HepG2 (cell line): Measurements from ENCODE around the gene CMTM5. TPM values are rescaled to one million over a fixed set of nuclear protein-coding genes. Genes with fewer than 3 reads are reported as not detected.
A peak's percentile ranks its signal among the peaks of the same experiment; 100 is the strongest.

Experiments
- CCAR2 ChIP-seq: fragments of 200-400 bp; formaldehyde crosslinking; optimal IDR thresholded peaks from 2 replicates; pipeline ENCODE3; 2018; ENCODE audit warnings: low read depth, mild to moderate bottlenecking, low read length, moderate library complexity
- HMG20A ChIP-seq: IDR thresholded peaks from 2 replicates; pipeline ENCODE4 v1.6.1; 2016; ENCODE audit warnings: borderline replicate concordance
- MYNN ChIP-seq: sonication (generic); formaldehyde crosslinking; IDR thresholded peaks from 2 replicates; pipeline ENCODE4 v1.4.0; 2020; ENCODE audit warnings: mild to moderate bottlenecking, low read depth, missing genetic modification reagents
- NPAS2 ChIP-seq: sonication (generic); formaldehyde crosslinking; IDR thresholded peaks from 2 replicates; pipeline ENCODE4 v1.8.0; 2022; ENCODE audit warnings: mild to moderate bottlenecking, missing genetic modification reagents, borderline replicate concordance
- ZNF24 ChIP-seq: fragments of 450-650 bp; IDR thresholded peaks from 2 replicates; pipeline ENCODE4 v1.6.1; 2017; ENCODE audit warnings: antibody characterized with exemption, mild to moderate bottlenecking
- ZNF333 ChIP-seq: sonication (generic); formaldehyde crosslinking; IDR thresholded peaks from 2 replicates; pipeline ENCODE4 v1.4.0; 2020; ENCODE audit warnings: mild to moderate bottlenecking, missing genetic modification reagents, borderline replicate concordance
- polyA plus RNA-seq, 8 experiments: library from polyadenylated mRNA; depleted of rRNA in 3 of 8; stranded (reverse) in 7 of 8; unstranded in 1 of 8; fragments of >200 nt; fragmentation: Illumina TruSeq in 4 of 8; extraction: Trizol in 4 of 8; gene quantifications; 2 replicates each; pipeline versions ENCODE4 v1.2.1 to v1.2.3, GENCODE V29; 2011 to 2016; ENCODE audit warnings: low read depth in 4 of 8, missing spikeins in 1 of 8, mixed read lengths in 1 of 8; ENCODE audit not compliant: insufficient read depth in 1 of 8
- total RNA-seq, 5 experiments: library from RNA; depleted of rRNA; stranded (reverse); fragments of >200 nt; fragmentation: Illumina TruSeq; extraction: Trizol; gene quantifications; 2 replicates each; pipeline ENCODE4 v1.2.3, GENCODE V29; 2016; ENCODE audit warnings: low read depth in 1 of 5
- TF ChIP-seq, protein P1 (sequence below): sonication (generic); formaldehyde crosslinking; IDR thresholded peaks from 2 replicates; pipeline ENCODE4 v1.4.0; 2020; ENCODE audit warnings: missing genetic modification reagents
- TF ChIP-seq, protein P2 (sequence below): sonication (generic); formaldehyde crosslinking; IDR thresholded peaks from 2 replicates; pipeline ENCODE4 v1.4.0; 2020; ENCODE audit warnings: missing genetic modification reagents, borderline replicate concordance
- TF ChIP-seq, protein P3 (sequence below): sonication (generic); formaldehyde crosslinking; IDR thresholded peaks from 2 replicates; pipeline ENCODE4 v1.5.0; 2020; ENCODE audit warnings: missing genetic modification reagents
- TF ChIP-seq, protein P4 (sequence below): sonication (generic); formaldehyde crosslinking; IDR thresholded peaks from 2 replicates; pipeline ENCODE4 v1.5.1; 2020; ENCODE audit warnings: missing genetic modification reagents, mild to moderate bottlenecking, borderline replicate concordance
- TF ChIP-seq, protein P5 (sequence below): sonication (generic); formaldehyde crosslinking; IDR thresholded peaks from 2 replicates; pipeline ENCODE4 v1.8.1; 2022; ENCODE audit warnings: mild to moderate bottlenecking, missing genetic modification reagents
- TF ChIP-seq, protein P6 (sequence below): sonication (generic); formaldehyde crosslinking; IDR thresholded peaks from 2 replicates; pipeline ENCODE4; 2020; ENCODE audit warnings: missing genetic modification reagents, mild to moderate bottlenecking, borderline replicate concordance

CMTM5 gene
- total and polyA plus RNA-seq, 2 of the 13 experiments (the other 11 are each of a cell fraction or from before 2014, with no cell fraction given): not detected

DNA sequence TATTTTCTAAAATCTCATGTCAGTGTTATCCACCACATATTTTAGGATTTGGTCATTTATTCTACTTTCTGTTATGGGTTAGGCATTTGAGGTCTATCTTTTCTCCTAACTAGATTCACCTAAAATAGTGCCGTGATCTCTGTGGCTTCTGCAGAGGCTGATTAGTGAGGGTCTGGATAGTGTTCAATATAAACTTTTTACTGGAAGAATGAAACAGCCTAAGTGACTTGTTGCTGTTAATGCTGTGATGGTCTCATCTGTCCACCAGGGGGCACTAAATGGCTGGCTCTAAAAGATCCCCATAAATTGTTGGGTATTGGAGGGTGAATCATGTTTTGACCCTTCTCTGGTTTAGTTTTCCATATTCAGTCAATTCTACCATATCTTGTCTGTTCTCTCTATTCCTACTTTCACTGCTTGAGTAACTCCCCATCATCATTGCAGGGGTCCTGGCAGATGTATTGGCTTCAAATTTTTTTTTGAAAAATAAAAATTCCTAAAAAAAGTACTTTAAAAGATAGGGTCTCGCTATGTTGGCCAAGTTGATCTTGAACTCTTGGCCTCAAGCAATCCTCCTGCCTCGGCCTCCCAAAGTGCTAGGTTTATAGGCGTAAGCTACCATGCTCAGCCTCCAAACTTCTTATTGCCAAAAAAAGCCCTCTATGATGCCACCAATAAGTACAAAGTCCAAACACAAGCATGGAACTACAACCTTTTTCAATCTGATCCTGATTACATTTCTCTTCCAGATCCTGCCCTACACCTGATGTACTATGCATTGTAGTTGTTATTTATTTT lies 48.7 kb upstream of the CMTM5 start (continued):
- TF ChIP-seq, protein P1, sequence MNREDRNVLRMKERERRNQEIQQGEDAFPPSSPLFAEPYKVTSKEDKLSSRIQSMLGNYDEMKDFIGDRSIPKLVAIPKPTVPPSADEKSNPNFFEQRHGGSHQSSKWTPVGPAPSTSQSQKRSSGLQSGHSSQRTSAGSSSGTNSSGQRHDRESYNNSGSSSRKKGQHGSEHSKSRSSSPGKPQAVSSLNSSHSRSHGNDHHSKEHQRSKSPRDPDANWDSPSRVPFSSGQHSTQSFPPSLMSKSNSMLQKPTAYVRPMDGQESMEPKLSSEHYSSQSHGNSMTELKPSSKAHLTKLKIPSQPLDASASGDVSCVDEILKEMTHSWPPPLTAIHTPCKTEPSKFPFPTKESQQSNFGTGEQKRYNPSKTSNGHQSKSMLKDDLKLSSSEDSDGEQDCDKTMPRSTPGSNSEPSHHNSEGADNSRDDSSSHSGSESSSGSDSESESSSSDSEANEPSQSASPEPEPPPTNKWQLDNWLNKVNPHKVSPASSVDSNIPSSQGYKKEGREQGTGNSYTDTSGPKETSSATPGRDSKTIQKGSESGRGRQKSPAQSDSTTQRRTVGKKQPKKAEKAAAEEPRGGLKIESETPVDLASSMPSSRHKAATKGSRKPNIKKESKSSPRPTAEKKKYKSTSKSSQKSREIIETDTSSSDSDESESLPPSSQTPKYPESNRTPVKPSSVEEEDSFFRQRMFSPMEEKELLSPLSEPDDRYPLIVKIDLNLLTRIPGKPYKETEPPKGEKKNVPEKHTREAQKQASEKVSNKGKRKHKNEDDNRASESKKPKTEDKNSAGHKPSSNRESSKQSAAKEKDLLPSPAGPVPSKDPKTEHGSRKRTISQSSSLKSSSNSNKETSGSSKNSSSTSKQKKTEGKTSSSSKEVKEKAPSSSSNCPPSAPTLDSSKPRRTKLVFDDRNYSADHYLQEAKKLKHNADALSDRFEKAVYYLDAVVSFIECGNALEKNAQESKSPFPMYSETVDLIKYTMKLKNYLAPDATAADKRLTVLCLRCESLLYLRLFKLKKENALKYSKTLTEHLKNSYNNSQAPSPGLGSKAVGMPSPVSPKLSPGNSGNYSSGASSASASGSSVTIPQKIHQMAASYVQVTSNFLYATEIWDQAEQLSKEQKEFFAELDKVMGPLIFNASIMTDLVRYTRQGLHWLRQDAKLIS: no peak; the same call in 1 of the 2 replicates
- TF ChIP-seq ZNF333 (CRISPR knock-in tag) (no peak), ZNF24 (peak; percentile 31; the same call in 1 of the 2 replicates), MYNN (CRISPR knock-in tag) (no peak), HMG20A (CRISPR knock-in tag) (0 out of 2 replicates have a peak, but pooled peaks have one; percentile 12), CCAR2 (no peak), NPAS2 (CRISPR knock-in tag) (no peak)
- TF ChIP-seq, protein P2, sequence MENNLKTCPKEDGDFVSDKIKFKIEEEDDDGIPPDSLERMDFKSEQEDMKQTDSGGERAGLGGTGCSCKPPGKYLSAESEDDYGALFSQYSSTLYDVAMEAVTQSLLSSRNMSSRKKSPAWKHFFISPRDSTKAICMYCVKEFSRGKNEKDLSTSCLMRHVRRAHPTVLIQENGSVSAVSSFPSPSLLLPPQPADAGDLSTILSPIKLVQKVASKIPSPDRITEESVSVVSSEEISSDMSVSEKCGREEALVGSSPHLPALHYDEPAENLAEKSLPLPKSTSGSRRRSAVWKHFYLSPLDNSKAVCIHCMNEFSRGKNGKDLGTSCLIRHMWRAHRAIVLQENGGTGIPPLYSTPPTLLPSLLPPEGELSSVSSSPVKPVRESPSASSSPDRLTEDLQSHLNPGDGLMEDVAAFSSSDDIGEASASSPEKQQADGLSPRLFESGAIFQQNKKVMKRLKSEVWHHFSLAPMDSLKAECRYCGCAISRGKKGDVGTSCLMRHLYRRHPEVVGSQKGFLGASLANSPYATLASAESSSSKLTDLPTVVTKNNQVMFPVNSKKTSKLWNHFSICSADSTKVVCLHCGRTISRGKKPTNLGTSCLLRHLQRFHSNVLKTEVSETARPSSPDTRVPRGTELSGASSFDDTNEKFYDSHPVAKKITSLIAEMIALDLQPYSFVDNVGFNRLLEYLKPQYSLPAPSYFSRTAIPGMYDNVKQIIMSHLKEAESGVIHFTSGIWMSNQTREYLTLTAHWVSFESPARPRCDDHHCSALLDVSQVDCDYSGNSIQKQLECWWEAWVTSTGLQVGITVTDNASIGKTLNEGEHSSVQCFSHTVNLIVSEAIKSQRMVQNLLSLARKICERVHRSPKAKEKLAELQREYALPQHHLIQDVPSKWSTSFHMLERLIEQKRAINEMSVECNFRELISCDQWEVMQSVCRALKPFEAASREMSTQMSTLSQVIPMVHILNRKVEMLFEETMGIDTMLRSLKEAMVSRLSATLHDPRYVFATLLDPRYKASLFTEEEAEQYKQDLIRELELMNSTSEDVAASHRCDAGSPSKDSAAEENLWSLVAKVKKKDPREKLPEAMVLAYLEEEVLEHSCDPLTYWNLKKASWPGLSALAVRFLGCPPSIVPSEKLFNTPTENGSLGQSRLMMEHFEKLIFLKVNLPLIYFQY: peak; percentile 67; the same call in 1 of the 2 replicates
- TF ChIP-seq, protein P3, sequence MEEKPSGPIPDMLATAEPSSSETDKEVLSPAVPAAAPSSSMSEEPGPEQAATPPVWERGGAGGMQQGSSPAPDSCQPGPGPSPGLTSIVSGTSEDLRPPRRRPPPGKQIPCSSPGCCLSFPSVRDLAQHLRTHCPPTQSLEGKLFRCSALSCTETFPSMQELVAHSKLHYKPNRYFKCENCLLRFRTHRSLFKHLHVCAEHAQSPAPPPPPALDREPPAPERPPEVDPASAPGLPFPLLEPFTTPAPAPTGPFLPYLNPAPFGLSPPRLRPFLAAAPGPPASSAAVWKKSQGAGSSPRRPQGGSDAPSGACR (CRISPR knock-in tag): 0 out of 2 replicates have a peak, but pooled peaks have one; percentile 54
- TF ChIP-seq, protein P4, sequence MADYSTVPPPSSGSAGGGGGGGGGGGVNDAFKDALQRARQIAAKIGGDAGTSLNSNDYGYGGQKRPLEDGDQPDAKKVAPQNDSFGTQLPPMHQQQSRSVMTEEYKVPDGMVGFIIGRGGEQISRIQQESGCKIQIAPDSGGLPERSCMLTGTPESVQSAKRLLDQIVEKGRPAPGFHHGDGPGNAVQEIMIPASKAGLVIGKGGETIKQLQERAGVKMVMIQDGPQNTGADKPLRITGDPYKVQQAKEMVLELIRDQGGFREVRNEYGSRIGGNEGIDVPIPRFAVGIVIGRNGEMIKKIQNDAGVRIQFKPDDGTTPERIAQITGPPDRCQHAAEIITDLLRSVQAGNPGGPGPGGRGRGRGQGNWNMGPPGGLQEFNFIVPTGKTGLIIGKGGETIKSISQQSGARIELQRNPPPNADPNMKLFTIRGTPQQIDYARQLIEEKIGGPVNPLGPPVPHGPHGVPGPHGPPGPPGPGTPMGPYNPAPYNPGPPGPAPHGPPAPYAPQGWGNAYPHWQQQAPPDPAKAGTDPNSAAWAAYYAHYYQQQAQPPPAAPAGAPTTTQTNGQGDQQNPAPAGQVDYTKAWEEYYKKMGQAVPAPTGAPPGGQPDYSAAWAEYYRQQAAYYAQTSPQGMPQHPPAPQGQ: 0 out of 2 replicates have a peak, but pooled peaks have one; percentile 82
- TF ChIP-seq, protein P5, sequence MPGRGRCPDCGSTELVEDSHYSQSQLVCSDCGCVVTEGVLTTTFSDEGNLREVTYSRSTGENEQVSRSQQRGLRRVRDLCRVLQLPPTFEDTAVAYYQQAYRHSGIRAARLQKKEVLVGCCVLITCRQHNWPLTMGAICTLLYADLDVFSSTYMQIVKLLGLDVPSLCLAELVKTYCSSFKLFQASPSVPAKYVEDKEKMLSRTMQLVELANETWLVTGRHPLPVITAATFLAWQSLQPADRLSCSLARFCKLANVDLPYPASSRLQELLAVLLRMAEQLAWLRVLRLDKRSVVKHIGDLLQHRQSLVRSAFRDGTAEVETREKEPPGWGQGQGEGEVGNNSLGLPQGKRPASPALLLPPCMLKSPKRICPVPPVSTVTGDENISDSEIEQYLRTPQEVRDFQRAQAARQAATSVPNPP (CRISPR knock-in tag): no peak
- TF ChIP-seq, protein P6, sequence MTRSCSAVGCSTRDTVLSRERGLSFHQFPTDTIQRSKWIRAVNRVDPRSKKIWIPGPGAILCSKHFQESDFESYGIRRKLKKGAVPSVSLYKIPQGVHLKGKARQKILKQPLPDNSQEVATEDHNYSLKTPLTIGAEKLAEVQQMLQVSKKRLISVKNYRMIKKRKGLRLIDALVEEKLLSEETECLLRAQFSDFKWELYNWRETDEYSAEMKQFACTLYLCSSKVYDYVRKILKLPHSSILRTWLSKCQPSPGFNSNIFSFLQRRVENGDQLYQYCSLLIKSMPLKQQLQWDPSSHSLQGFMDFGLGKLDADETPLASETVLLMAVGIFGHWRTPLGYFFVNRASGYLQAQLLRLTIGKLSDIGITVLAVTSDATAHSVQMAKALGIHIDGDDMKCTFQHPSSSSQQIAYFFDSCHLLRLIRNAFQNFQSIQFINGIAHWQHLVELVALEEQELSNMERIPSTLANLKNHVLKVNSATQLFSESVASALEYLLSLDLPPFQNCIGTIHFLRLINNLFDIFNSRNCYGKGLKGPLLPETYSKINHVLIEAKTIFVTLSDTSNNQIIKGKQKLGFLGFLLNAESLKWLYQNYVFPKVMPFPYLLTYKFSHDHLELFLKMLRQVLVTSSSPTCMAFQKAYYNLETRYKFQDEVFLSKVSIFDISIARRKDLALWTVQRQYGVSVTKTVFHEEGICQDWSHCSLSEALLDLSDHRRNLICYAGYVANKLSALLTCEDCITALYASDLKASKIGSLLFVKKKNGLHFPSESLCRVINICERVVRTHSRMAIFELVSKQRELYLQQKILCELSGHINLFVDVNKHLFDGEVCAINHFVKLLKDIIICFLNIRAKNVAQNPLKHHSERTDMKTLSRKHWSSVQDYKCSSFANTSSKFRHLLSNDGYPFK (CRISPR knock-in tag): no peak
